IMR-90 (cell line): ENCODE measurements around the gene GOLGA3. TPM values are rescaled to one million over a fixed set of nuclear protein-coding genes. Genes with fewer than 3 reads are reported as not detected.

ENCODE experiments used
- ATAC-seq: fragments of 200-7000 bp; cut with Tn5 transposase; 2 replicates; pipeline ENCODE4 v1.9.1; 2020; ENCODE audit warnings: low read depth, mild to moderate bottlenecking, moderate library complexity
- BruUV-seq: library from RNA; stranded (reverse); fragments of 400-500 nt; replicated peaks from 2 replicates; lab custom pipeline; 2021; lab: Mats Ljungman, UMichigan
- CTCF ChIA-PET: fragments of 300-600 bp; formaldehyde crosslinking; extraction: SDS; loops from one replicate; lab custom pipeline; 2021; ENCODE audit warnings: antibody characterized with exemption; lab: Yijun Ruan, JAX
- POLR2A ChIA-PET: fragments of 300-600 bp; sonication (Branson Sonifier 250); formaldehyde crosslinking; loops from one replicate; lab custom pipeline; 2022; ENCODE audit warnings: antibody characterized with exemption; ENCODE audit not compliant: unreplicated experiment; lab: Charles Lee
- DNase-seq: peaks from one replicate; pipeline ENCODE4 v3.0.0; 2013
- H2AFZ ChIP-seq: replicated peaks from 2 replicates; pipeline ENCODE3; 2013; ENCODE audit warnings: low read length, mild to moderate bottlenecking; ENCODE audit not compliant: poor library complexity
- H2AK5ac ChIP-seq: 2 replicates; pipeline ENCODE4 v1.6.1; 2013; ENCODE audit warnings: low read depth, low read length, inconsistent platforms
- H2AK9ac ChIP-seq: replicated peaks from 2 replicates; pipeline ENCODE3; 2013; ENCODE audit warnings: mild to moderate bottlenecking, low read depth, low read length, moderate library complexity; ENCODE audit not compliant: poor library complexity
- H2BK120ac ChIP-seq: 2 replicates; pipeline ENCODE4 v1.6.1; 2013; ENCODE audit warnings: low read depth, low read length, inconsistent platforms
- H2BK15ac ChIP-seq: 3 replicates; pipeline ENCODE4 v1.6.1; 2013; ENCODE audit warnings: low read depth, low read length, inconsistent platforms
- H2BK20ac ChIP-seq: 2 replicates; pipeline ENCODE4 v1.6.1; 2013; ENCODE audit warnings: low read depth, mild to moderate bottlenecking, inconsistent platforms, low read length, moderate library complexity
- H2BK5ac ChIP-seq: 2 replicates; pipeline ENCODE4 v1.6.1; 2013; ENCODE audit warnings: mild to moderate bottlenecking, low read depth, low read length, inconsistent platforms; ENCODE audit not compliant: poor library complexity, severe bottlenecking
- H3K14ac ChIP-seq: replicated peaks from 2 replicates; pipeline ENCODE4 v1.6.1; 2013; ENCODE audit warnings: low read depth, low read length, inconsistent platforms
- H3K18ac ChIP-seq: 2 replicates; pipeline ENCODE4 v1.6.1; 2013; ENCODE audit warnings: low read depth, low read length, control low read depth
- H3K23ac ChIP-seq: 2 replicates; pipeline ENCODE4 v1.6.1; 2013; ENCODE audit warnings: low read depth, low read length, inconsistent platforms
- H3K27ac ChIP-seq: 2 replicates; pipeline ENCODE4 v1.5.1; 2013; ENCODE audit warnings: mild to moderate bottlenecking, control low read depth, low read length; ENCODE audit not compliant: insufficient read depth
- H3K27me3 ChIP-seq: 2 replicates; pipeline ENCODE4 v1.6.1; 2013; ENCODE audit warnings: low read length; ENCODE audit not compliant: control insufficient read depth, insufficient read depth
- H3K36me3 ChIP-seq: 2 replicates; pipeline ENCODE4 v1.6.1; 2013; ENCODE audit warnings: low read length, mixed read lengths; ENCODE audit not compliant: control insufficient read depth, insufficient read depth
- H3K4ac ChIP-seq: 2 replicates; pipeline ENCODE4 v1.6.1; 2013; ENCODE audit warnings: low read depth, low read length, inconsistent platforms
- H3K4me1 ChIP-seq: 2 replicates; pipeline ENCODE4 v1.6.1; 2013; ENCODE audit warnings: low read length, mixed read lengths; ENCODE audit not compliant: control insufficient read depth, insufficient read depth
- H3K4me2 ChIP-seq: 2 replicates; pipeline ENCODE4 v1.6.1; 2013; ENCODE audit warnings: low read depth, mild to moderate bottlenecking, control low read depth, low read length, moderate library complexity
- H3K4me3 ChIP-seq: 2 replicates; pipeline ENCODE4 v1.5.1; 2013; ENCODE audit warnings: low read depth, mild to moderate bottlenecking, control low read depth, low read length, moderate library complexity; ENCODE audit not compliant: insufficient read depth
- H3K56ac ChIP-seq: 2 replicates; pipeline ENCODE4 v1.6.1; 2013; ENCODE audit warnings: low read length, inconsistent platforms; ENCODE audit not compliant: insufficient read depth; ENCODE audit errors: extremely low read depth
- H3K79me1 ChIP-seq, 2 experiments: 2 replicates each; pipeline ENCODE4 v1.6.1; 2013; ENCODE audit warnings: low read length in 2 of 2, inconsistent platforms in 1 of 2, low read depth in 1 of 2
- H3K9ac ChIP-seq: 2 replicates; pipeline ENCODE4 v1.6.1; 2013; ENCODE audit warnings: low read depth, low read length, control low read depth
- H3K9me1 ChIP-seq: 2 replicates; pipeline ENCODE4 v1.6.1; 2013; ENCODE audit warnings: low read length, inconsistent platforms; ENCODE audit not compliant: insufficient read depth
- H3K9me3 ChIP-seq: 2 replicates; pipeline ENCODE4 v1.6.1; 2013; ENCODE audit warnings: low read length; ENCODE audit not compliant: control insufficient read depth, insufficient read depth
- H4K20me1 ChIP-seq: 2 replicates; pipeline ENCODE4 v1.6.1; 2013; ENCODE audit warnings: low read length, inconsistent platforms; ENCODE audit not compliant: insufficient read depth
- H4K5ac ChIP-seq: 2 replicates; pipeline ENCODE4 v1.6.1; 2013; ENCODE audit warnings: mild to moderate bottlenecking, low read depth, low read length, control low read depth
- H4K8ac ChIP-seq, 2 experiments: 2 replicates each; pipeline ENCODE4 v1.6.1; 2013; ENCODE audit warnings: low read depth in 2 of 2, low read length in 2 of 2, control low read depth in 1 of 2, inconsistent platforms in 1 of 2
- H4K91ac ChIP-seq: 2 replicates; pipeline ENCODE4 v1.6.1; 2013; ENCODE audit warnings: low read depth, low read length, inconsistent platforms; ENCODE audit not compliant: insufficient read depth
- BHLHE40 ChIP-seq: fragments of 150-350 bp; IDR thresholded peaks from 2 replicates; pipeline ENCODE4 v1.6.1; 2016; ENCODE audit warnings: mild to moderate bottlenecking, low read depth, low read length
- CEBPB ChIP-seq: IDR thresholded peaks from 2 replicates; pipeline ENCODE4 v1.6.1; 2012; ENCODE audit warnings: low read depth, low read length, improper control_type of control experiment
- CHD1 ChIP-seq: IDR thresholded peaks from 2 replicates; pipeline ENCODE4 v1.6.1; 2012; ENCODE audit warnings: low read depth, low read length, improper control_type of control experiment
- FOS ChIP-seq: fragments of 150-350 bp; IDR thresholded peaks from 2 replicates; pipeline ENCODE4 v1.6.1; 2016; ENCODE audit warnings: low read depth, low read length
- MAFK ChIP-seq: IDR thresholded peaks from 2 replicates; pipeline ENCODE4 v1.6.1; 2012; ENCODE audit warnings: low read depth, low read length, improper control_type of control experiment
- MAZ ChIP-seq: IDR thresholded peaks from 2 replicates; pipeline ENCODE4 v1.6.1; 2012; ENCODE audit warnings: low read depth, mild to moderate bottlenecking, low read length, improper control_type of control experiment, moderate library complexity, borderline replicate concordance
- MXI1 ChIP-seq: IDR thresholded peaks from 2 replicates; pipeline ENCODE4 v1.6.1; 2012; ENCODE audit warnings: low read depth, mild to moderate bottlenecking, low read length, moderate library complexity, borderline replicate concordance
- NFE2L2 ChIP-seq: fragments of 150-350 bp; IDR thresholded peaks from 2 replicates; pipeline ENCODE4 v1.6.1; 2016; ENCODE audit warnings: low read depth, mild to moderate bottlenecking, low read length
- POLR2A ChIP-seq: IDR thresholded peaks from 2 replicates; pipeline ENCODE4 v1.6.1; 2012; ENCODE audit warnings: mild to moderate bottlenecking, low read depth, low read length
- RAD21 ChIP-seq: IDR thresholded peaks from 2 replicates; pipeline ENCODE4 v1.6.1; 2012; ENCODE audit warnings: low read length, improper control_type of control experiment
- RCOR1 ChIP-seq: IDR thresholded peaks from 2 replicates; pipeline ENCODE4 v1.6.1; 2012; ENCODE audit warnings: mild to moderate bottlenecking, low read length, improper control_type of control experiment; ENCODE audit not compliant: insufficient replicate concordance
- RFX5 ChIP-seq: IDR thresholded peaks from 2 replicates; pipeline ENCODE4 v1.8.0; 2012; ENCODE audit warnings: low read depth, mild to moderate bottlenecking, low read length, moderate library complexity
- SMC3 ChIP-seq: fragments of 150-350 bp; IDR thresholded peaks from 2 replicates; pipeline ENCODE4 v1.6.1; 2016; ENCODE audit warnings: low read depth, mild to moderate bottlenecking, antibody characterized with exemption, low read length, moderate library complexity
- WGBS, 2 experiments: methylation state at CpG; one replicate each; pipeline versions ENCODE4 v1.1.5 to v1.1.7; 2013; ENCODE audit warnings: missing lambda C conversion rate in 2 of 2; ENCODE audit not compliant: insufficient read length in 1 of 2; ENCODE audit errors: extremely low coverage in 2 of 2; 5-methylcytosine and 5-hydroxymethylcytosine counted together
- dilution Hi-C: fragments of 300-500 bp; cut with HindIII; formaldehyde crosslinking; loops from one replicate; pipeline ENCODE4 v1.14.3; 2018; ENCODE audit warnings: low sequenced_read_pairs; ENCODE audit not compliant: unreplicated experiment
- in situ Hi-C: fragments of 300-500 bp; cut with MboI; formaldehyde crosslinking; loops from 3 replicates; pipeline ENCODE4 v1.14.3; 2019; ENCODE audit warnings: low sequenced_read_pairs, inconsistent platforms, mixed read lengths
- intact Hi-C: fragments of 100-400 bp; cut with micrococcal nuclease; formaldehyde crosslinking; loops from 2 replicates; pipeline ENCODE4 v1.10.0; 2022
- polyA plus RNA-seq, 3 experiments: library from polyadenylated mRNA; depleted of rRNA; stranded (reverse); fragments of >200 nt; gene quantifications; 2 replicates each; pipeline ENCODE4 v1.2.3, GENCODE V29; 2012; ENCODE audit warnings: low replicate concordance in 1 of 3
- total RNA-seq: library from RNA; depleted of rRNA; stranded (reverse); fragments of >200 nt; gene quantifications from 2 replicates; pipeline ENCODE4 v1.2.3, GENCODE V29; 2012
- TF ChIP-seq, protein P1 (sequence below): conservative IDR thresholded peaks from 2 replicates; pipeline ENCODE4 v1.5.1; 2012; ENCODE audit warnings: mild to moderate bottlenecking, low read depth, low read length, improper control_type of control experiment
- TF ChIP-seq, protein P2 (sequence below): fragments of 150-350 bp; IDR thresholded peaks from 2 replicates; pipeline ENCODE4 v1.6.1; 2016; ENCODE audit warnings: low read depth, mild to moderate bottlenecking, low read length, moderate library complexity, borderline replicate concordance
- TF ChIP-seq, protein P3 (sequence below): fragments of 150-350 bp; IDR thresholded peaks from 2 replicates; pipeline ENCODE4 v1.6.1; 2017; ENCODE audit warnings: mild to moderate bottlenecking, antibody characterized with exemption, low read length, low read depth

The GOLGA3 gene
- total and polyA plus RNA-seq, 2 of the 4 experiments (the other 2 are of a cell fraction) = 39.6 to 99.8 TPM

DNA sequence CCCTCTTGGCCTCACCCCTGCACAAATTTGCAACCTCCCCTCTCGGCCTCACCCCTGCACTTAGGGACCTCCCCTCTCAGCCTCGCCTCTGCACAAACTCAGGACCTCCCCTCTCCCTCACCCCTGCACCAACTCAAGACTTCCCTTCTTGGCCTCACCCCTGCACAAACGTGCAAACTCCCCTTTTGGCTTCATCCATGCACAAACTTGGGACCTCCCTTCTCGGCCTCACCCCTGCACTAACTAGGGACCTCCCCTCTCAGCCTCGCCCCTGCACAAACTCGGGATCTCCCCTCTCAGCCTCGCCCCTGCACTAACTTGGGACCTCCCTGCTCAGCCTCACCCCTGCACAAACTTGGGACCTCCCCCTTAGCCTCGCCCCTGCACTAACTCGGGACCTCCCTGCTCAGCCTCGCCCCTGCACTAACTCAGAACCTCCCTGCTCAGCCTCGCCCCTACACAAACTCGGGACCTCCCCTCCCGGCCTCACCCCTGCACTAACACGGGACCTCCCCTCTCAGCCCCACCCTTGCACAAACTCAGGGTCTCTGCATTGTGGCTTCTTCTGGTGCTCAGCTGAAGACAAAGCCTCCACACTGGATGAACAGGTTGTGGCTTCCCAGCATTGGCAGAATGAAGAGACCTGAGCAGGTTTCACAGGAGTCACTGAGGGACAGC, 11.0 kb upstream of the GOLGA3 start:
- no peak overlapping the region for H3K27ac ChIP-seq
- H4K91ac ChIP-seq = no peak overlapping the region
- H3K4me2 ChIP-seq = no peak overlapping the region
- H3K4me1 ChIP-seq = no peaks in the 10 kb centered on the region
- no peak overlapping the region for H2BK15ac ChIP-seq
- H2AK5ac ChIP-seq = no peak overlapping the region
- intact Hi-C loops (no loop called here), in situ Hi-C loops (no loop called here), dilution Hi-C loops (no loop called here)
- H3K4ac ChIP-seq = no peak overlapping the region
- no peak overlapping the region for H3K9ac ChIP-seq
- CTCF ChIA-PET = no interaction called here
- H3K4me3 ChIP-seq = no peak overlapping the region
- H3K9me1 ChIP-seq = no peaks in the 10 kb centered on the region; the same call in 1 of the 2 replicates
- no peak overlapping the region for H4K5ac ChIP-seq
- H2BK120ac ChIP-seq = no peak overlapping the region
- no peak overlapping the region for H3K14ac ChIP-seq
- H4K8ac ChIP-seq = no peak overlapping the region
- BruUV-seq = no TSS peak
- H3K23ac ChIP-seq = no peak overlapping the region
- H3K9me3 ChIP-seq = no peaks in the 10 kb centered on the region
- 91% methylated on average over 8 of the region's 14 CpGs; no CpG with 5 or more reads in 1 of the 2 experiments for WGBS, 2 experiments
- peaks cover 47% of the 10 kb centered on the region for H3K36me3 ChIP-seq
- no peak overlapping the region for H2BK20ac ChIP-seq
- no peak overlapping the region for H2AFZ ChIP-seq
- H2AK9ac ChIP-seq = no peak overlapping the region
- H3K18ac ChIP-seq = no peak overlapping the region
- H3K56ac ChIP-seq = no peak overlapping the region
- H4K20me1 ChIP-seq = no peaks in the 10 kb centered on the region; the same call in none of the 2 replicates
- TF ChIP-seq MAZ (no peak), SMC3 (no peak), RFX5 (no peak), NFE2L2 (no peak), CEBPB (no peak), RAD21 (no peak), CHD1 (no peak), BHLHE40 (no peak), MAFK (no peak), FOS (no peak), MXI1 (no peak), POLR2A (no peak), RCOR1 (no peak)
- TF ChIP-seq, protein P1, sequence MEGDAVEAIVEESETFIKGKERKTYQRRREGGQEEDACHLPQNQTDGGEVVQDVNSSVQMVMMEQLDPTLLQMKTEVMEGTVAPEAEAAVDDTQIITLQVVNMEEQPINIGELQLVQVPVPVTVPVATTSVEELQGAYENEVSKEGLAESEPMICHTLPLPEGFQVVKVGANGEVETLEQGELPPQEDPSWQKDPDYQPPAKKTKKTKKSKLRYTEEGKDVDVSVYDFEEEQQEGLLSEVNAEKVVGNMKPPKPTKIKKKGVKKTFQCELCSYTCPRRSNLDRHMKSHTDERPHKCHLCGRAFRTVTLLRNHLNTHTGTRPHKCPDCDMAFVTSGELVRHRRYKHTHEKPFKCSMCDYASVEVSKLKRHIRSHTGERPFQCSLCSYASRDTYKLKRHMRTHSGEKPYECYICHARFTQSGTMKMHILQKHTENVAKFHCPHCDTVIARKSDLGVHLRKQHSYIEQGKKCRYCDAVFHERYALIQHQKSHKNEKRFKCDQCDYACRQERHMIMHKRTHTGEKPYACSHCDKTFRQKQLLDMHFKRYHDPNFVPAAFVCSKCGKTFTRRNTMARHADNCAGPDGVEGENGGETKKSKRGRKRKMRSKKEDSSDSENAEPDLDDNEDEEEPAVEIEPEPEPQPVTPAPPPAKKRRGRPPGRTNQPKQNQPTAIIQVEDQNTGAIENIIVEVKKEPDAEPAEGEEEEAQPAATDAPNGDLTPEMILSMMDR = no peak
- TF ChIP-seq, protein P2, sequence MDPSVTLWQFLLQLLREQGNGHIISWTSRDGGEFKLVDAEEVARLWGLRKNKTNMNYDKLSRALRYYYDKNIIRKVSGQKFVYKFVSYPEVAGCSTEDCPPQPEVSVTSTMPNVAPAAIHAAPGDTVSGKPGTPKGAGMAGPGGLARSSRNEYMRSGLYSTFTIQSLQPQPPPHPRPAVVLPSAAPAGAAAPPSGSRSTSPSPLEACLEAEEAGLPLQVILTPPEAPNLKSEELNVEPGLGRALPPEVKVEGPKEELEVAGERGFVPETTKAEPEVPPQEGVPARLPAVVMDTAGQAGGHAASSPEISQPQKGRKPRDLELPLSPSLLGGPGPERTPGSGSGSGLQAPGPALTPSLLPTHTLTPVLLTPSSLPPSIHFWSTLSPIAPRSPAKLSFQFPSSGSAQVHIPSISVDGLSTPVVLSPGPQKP = no peak
- TF ChIP-seq, protein P3, sequence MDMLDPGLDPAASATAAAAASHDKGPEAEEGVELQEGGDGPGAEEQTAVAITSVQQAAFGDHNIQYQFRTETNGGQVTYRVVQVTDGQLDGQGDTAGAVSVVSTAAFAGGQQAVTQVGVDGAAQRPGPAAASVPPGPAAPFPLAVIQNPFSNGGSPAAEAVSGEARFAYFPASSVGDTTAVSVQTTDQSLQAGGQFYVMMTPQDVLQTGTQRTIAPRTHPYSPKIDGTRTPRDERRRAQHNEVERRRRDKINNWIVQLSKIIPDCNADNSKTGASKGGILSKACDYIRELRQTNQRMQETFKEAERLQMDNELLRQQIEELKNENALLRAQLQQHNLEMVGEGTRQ = no peak
- ATAC-seq = no peak
- DNase-seq = no peak
- no peaks in the 10 kb centered on the region for H3K27me3 ChIP-seq
- no peak overlapping the region for H2BK5ac ChIP-seq
- H3K79me1 ChIP-seq = 0 out of 4 replicates have a peak, but pooled peaks cover 0 to 5% of the 10 kb centered on the region in 2 experiments
- POLR2A ChIA-PET = no interaction called here
